HG03565 (cell line): ENCODE measurements around the gene RALGPS1.
"Not testable (repeated sequence)": the region's sequence is repeated elsewhere in the genome, so short reads cannot be mapped to it uniquely, and the experiment has no call there.

ENCODE experiments used
- ATAC-seq: cut with Tn5 transposase; IDR thresholded peaks from one replicate; pipeline ENCODE4 v1.9.1; 2021; ENCODE audit warnings: mild to moderate bottlenecking, moderate library complexity; ENCODE audit not compliant: unreplicated experiment

Gene RALGPS1

DNA sequence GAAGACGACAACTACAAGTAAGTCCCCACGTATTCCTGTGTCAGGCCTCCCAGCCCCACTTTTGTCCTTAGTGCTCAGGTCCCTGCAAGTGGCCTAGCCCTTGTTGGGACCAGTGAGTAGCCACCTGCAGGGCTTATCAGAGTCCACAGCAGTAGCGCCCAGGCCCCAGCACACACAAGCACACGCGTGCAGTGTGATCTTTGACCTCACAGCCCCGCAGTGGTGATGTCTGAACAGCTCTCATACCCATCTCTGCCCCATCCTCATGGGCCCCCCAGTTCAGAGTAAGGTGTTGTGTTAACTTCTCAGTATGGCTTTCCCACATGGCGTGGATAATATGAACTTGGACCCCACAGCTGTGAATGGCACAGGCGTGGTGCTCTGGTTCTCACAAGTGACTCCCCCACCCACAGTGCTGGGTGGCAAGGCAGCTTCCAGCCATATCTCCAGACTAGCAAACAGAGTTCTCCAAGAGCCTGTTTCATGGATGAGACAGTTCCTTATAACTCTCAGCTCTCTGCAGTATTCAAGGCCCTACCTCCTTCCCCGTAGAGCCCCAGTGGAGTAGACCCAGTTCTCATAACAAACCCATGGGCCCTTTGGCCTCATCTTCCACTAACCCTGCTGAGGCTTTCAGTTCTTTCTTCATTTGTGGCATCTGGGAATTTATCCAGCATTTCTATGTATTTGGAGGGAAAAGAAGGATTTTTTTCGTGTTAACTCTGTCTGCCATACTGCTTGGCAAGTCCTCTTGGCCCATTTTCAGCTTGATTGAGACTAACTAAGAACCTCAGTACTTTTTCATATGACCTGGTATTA is 254.4 kb downstream of the RALGPS1 start:
- no peak for ATAC-seq

GRCh38 chr9:127169575-127169883 is 254.9 kb downstream of the RALGPS1 start:
- ATAC-seq: no peak

- no peak for ATAC-seq
Observed at GRCh38 chr9:127170103-127170502, 255.5 kb downstream of the RALGPS1 start.

GRCh38 chr9:127170652-127171051 is 256.1 kb downstream of the RALGPS1 start:
- ATAC-seq: no peak

GRCh38 chr9:127171348-127171747 is 256.8 kb downstream of the RALGPS1 start:
- not testable (repeated sequence) for ATAC-seq

DNA sequence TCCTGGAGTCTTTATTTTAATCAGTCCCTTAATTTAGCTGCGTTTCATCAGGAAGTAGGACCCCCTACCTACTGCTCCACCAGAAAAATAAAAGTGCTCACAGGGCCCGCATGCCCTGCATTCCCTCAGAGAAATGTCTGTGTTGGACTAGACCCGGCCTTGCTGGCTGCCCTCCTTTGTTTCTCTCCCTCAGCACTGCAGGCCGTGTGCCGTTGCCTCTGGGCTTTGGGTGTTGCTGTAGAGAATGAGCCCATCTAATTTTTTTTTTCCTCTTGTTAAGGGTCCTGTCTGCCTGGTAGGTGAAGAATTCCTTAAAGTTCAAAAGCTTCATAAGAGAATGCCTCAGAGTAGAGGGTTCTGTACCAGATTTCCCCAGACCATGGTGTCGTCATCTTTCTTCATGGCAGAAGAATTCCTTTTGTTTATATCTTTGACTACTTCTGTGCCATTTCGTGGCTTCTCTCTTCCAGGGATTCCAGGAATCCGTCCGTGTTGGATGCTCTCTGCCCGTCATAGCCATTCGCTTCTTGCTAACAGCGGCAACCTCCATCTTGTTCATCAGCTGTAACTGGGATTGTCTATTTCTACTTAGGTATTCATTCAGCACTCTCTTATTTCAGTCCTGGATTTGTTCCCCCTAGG is 257.6 kb downstream of the RALGPS1 start:
- no peak for ATAC-seq

DNA sequence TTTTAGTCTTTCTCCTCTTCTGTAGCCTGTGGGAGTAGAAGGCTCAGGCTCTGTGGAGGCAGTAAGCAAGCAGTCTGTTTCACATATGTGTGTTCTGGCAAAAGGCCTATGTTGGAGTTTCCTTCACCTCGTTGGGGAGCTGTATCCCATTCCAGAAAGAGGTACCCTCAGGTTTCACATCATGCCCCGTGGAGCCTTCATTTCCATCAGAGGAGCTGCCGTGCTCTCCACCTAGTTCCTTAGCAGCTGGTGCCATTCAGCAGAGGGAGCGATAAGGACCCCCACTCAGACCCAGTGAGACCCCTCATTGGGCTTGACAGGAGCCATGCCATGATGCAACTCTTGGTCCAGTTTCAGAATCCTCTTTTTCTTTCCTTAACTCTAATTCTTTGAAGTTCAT is 258.5 kb downstream of the RALGPS1 start:
- ATAC-seq: no peak

- ATAC-seq: no peak
Observed at GRCh38 chr9:127174386-127175318, 260.1 kb downstream of the RALGPS1 start.

GRCh38 chr9:127175319-127175715 is 260.7 kb downstream of the RALGPS1 start:
- ATAC-seq: no peak

- no peak for ATAC-seq
Observed at GRCh38 chr9:127175764-127176163, 261.2 kb downstream of the RALGPS1 start.

GRCh38 chr9:127176631-127177030 is 262.0 kb downstream of the RALGPS1 start:
- ATAC-seq: no peak

- no peak for ATAC-seq
Observed at GRCh38 chr9:127177231-127177630, 262.6 kb downstream of the RALGPS1 start.

DNA sequence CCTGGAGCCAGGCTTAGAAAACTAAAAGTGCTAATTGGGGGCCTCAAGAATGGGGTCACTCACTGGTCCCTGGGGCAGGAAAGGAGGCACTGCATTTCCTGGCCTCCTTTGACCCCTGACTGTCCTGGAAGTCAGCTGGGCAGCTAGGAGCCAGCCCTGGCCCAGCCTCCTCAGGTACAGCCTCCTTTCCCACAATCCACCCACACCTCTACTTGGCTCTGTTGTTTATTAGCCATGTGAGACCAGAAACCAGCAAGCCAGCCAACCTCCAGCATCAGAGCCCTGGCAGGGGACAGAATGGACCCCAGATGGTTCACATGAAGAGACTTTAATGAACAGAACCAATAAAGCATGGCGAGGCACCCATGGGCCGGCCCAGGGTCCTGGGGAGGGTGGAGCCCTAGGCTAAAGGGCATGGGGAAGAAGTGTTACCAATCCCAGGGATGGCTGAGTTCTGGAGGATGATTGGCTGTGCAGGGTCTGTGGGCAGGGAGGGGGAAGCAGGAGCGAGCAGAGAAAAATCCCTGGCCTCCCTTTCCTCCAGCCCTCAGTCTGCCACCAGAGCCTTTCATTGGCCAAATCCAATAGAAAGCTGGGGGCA is 263.2 kb downstream of the RALGPS1 start:
- ATAC-seq: no peak

DNA sequence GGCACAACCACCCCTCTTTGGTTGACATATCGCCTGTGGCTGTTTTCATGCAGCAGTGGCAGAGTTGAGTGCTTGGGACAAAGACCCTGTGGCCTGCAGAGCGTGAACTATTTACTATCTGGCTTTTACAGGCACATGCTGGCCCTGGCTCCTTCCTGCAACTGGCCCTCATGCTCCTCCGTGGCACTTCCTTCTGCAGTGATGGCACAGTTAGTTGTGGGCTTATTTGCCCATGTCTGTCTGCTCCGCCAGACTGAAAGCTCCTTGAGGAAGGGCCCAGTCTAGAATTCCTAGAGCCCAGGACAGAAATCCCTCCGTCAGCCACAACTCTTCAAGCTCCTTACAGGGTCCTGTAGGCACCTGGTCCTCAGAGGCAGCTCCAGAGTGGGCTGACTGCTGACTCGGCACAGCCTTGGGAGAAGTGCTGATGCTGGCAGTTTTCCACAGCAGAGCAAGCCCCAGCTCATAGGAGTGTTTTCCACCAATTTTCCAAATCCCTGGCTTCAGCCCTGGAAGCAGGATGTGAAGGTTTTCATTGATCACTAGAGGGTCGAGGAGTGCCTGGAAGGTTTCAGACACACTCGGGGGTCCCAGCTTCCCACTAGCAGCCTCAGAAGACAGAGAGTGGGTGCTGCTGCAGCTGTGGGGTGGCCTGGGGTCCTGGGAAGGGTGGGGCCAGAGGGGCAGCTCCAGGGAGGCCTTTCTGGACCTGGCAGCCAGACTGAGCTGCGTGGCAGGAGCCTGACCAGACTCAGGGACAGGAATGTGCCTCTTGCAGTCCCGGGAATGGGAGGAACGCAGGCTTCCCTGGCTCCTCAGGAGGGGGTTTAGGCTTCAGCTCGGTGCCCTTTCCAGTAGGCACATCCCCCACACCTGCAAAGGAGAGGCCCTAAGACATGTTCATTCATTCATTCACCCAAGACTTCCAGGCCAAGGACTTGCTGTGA is 264.4 kb downstream of the RALGPS1 start:
- ATAC-seq: no peak

DNA sequence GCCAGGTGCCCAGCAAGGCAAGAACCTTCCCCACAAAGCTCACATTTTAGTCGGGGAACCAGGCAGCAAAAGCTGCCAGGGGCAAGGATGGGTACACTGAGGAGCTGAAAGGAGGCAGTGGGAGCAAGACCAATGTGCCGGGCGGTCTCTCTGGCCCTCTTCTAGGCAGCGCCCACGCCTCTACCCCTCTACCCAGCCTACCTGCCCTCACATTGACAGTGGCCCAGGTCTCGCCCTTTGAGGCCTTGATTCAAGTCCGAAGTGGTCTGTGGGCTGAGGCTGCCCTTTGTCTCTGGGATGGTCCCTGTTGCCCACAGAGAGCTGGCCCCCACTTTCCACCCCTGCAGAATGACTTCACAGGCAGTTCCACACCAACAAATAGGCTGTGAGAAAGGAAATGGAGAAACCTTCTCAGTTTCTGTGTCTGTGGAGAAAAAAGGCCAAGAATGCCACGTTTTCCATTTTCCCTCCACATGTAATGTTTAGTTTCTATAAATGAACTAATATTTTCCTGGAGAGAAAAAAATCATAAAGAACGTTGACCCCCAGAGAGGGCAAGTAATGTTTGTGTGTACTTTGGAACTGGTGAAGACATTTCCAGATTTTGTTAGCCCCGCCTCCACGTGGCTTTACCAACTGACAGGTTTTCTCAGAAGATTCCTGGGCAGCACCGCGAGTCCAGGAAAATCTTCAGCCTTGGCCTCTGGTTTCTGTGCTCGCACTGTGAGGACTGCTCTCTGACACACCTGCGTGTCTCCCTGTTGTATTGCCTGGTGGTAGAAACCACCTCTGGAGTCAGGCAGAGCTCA is 265.3 kb downstream of the RALGPS1 start:
- ATAC-seq: no peak

- no peak for ATAC-seq
Observed at GRCh38 chr9:127180457-127181314, 266.1 kb downstream of the RALGPS1 start.

DNA sequence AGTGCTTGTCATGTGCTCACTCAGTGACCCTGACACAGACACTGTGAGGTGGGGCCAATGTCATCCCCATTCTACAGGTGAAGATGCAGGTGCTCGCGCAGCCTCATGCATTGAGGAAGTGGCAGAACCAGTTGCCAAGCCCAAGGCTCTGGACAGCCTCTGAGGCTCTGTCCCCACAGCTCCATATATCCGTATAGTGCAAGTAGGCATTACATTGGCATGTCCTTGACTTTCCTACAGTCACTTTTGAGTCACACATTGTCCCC is 266.7 kb downstream of the RALGPS1 start:
- no peak for ATAC-seq

DNA sequence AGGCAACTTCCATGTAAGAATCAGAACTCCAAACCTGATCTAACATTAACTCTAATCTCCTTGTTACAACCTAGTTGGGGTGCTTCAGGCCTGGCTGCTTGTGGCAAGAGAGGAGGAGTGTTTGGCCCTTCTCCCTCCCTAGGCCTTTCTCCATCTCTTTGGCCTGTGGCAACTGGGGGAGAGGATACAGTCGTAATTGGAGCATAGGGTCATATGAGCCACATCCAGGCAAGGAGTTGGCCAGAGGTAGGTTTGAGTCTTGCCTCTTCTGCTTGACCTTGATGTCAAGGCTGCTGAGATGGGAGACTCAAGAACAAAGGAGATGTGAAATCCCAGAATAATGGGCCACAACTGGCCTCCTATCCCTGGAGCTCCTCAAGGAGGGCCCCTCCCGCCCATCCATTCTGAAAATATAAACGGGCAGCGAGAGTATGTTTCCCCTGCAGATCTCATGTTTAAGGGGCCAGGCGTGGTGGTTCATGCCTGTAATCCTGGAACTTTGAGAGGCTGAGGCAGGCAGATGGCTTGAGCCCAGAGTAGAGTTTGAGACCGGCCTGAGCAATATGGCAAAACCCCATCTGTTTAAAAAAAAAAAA is 267.1 kb downstream of the RALGPS1 start:
- no peak for ATAC-seq
